Lung (tissue), 12 donors: ENCODE results near the gene PRKCD. TPM values are rescaled to one million over a fixed set of nuclear protein-coding genes. Genes with fewer than 3 reads are reported as not detected.

Experiments
- ATAC-seq: fragments of 200-7000 bp; cut with Tn5 transposase; one replicate; pipeline ENCODE4 v1.9.1; 2020; ENCODE audit warnings: moderate number of reproducible peaks; ENCODE audit not compliant: insufficient read depth, low FRiP score
- DNase-seq, 3 donors: peaks; one replicate each; pipeline ENCODE4 v3.0.0-alpha.2; 2013 to 2017
- H3K27ac ChIP-seq, 2 donors: one replicate each; pipeline ENCODE4 v1.5.1; 2013; ENCODE audit warnings: mild to moderate bottlenecking in 2 of 2, moderate library complexity in 2 of 2, control low read depth in 1 of 2, inconsistent platforms in 1 of 2, low read depth in 1 of 2, low read length in 1 of 2
- H3K27me3 ChIP-seq, 3 donors: one replicate each; pipeline ENCODE4 v1.5.1; 2013; ENCODE audit warnings: low read length in 2 of 3; ENCODE audit not compliant: control insufficient read depth in 3 of 3, insufficient read depth in 3 of 3
- H3K36me3 ChIP-seq, 4 donors: one replicate each; pipeline ENCODE4 v1.5.1; 2013; ENCODE audit warnings: low read length in 4 of 4, mild to moderate bottlenecking in 1 of 4, moderate library complexity in 1 of 4; ENCODE audit not compliant: control insufficient read depth in 4 of 4, insufficient read depth in 4 of 4
- H3K4me1 ChIP-seq, 5 donors: one replicate each; pipeline ENCODE4 v1.5.1; 2013; ENCODE audit warnings: low read length in 5 of 5, mild to moderate bottlenecking in 2 of 5, moderate library complexity in 1 of 5; ENCODE audit not compliant: control insufficient read depth in 5 of 5, insufficient read depth in 5 of 5
- H3K4me3 ChIP-seq: one replicate; pipeline ENCODE4 v1.5.1; 2013; ENCODE audit warnings: mild to moderate bottlenecking, control low read depth, moderate library complexity
- H3K9ac ChIP-seq, 2 donors: one replicate each; pipeline ENCODE4 v1.5.1; 2013; ENCODE audit warnings: low read length in 2 of 2, control low read depth in 1 of 2; ENCODE audit not compliant: insufficient read depth in 1 of 2
- H3K9me3 ChIP-seq, 4 donors: one replicate each; pipeline ENCODE4 v1.5.1; 2013; ENCODE audit warnings: low read length in 3 of 4, mild to moderate bottlenecking in 1 of 4, moderate library complexity in 1 of 4; ENCODE audit not compliant: control insufficient read depth in 4 of 4, insufficient read depth in 3 of 4
- CTCF ChIP-seq: IDR thresholded peaks from 2 replicates; pipeline ENCODE4 v1.5.1; 2012; ENCODE audit warnings: mild to moderate bottlenecking; ENCODE audit errors: control extremely low read depth, extremely low read depth
- WGBS, 2 donors: extraction: QIAGEN DNeasy Blood & Tissue Kit; methylation state at CpG; one replicate each; pipeline ENCODE4 v1.1.7; 2013; 5-methylcytosine and 5-hydroxymethylcytosine counted together
- polyA plus RNA-seq, 2 donors: library from polyadenylated mRNA; stranded (reverse); fragments of 200-250 nt; gene quantifications; one replicate each; pipeline ENCODE4 v1.2.1, GENCODE V29; 2013
- total RNA-seq, 2 donors: library from RNA; depleted of rRNA in 1 of 2; stranded (reverse); fragments of >200 nt in 1 of 2; gene quantifications; one replicate each; pipeline ENCODE4 v1.2.1, GENCODE V29; 2014 to 2021
- donor health status: control.
- donor health status: control.
- donor health status: Bipolar disorder and iron deficiency.
- donor health status: healthy.
- donor health status: DM: yes; HTN: yes; CAD: no.

PRKCD gene
- total and polyA plus RNA-seq, 4 donors, result 34.9 to 85.2 (median 65.9) TPM

DNA sequence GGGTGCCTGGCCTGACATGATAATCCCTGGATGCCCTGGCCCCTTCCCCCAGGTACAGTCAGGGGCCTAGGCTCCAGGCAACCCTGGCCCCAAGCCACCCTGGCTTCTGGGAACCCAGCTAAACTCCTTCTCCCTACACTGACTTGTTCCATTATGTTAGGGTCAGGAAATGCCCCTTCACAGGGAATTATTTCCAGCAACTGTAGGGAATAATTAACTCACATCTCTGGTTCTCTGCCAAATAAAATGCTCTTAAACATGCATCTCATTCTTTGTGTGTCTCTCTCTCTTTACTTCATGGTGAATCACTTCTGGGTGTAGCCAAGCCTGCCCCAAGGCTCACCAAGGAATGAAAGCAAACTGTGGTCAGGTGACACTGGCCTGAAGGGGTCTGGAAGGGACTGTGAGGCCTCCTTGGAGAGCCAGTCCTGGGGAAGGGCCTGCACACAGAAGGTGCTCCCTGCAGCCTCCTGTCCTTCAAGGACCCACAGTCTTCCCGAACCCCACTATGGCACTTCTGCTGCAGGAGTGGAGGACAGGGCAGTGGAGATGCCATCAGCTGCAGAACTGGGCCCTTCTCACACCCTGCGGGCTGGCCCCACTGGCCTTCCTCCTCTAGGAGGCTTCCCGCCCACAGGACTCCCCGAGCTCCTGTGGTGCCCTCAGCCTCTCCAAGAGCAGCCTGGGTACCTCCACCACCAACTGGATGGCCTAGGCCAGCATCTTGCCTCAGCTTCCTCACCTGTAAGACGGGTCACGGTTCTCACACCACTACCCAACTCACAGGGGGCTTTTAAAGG lies 77.2 kb downstream of the PRKCD start:
- H3K4me1 ChIP-seq, result peaks cover 0 to 23% (median 15%) of the 10 kb centered on the region in 5 donors
- no peak overlapping the region for H3K4me3 ChIP-seq
- H3K27me3 ChIP-seq, result no peaks in the 10 kb centered on the region
- WGBS, 2 donors, result 82 to 84% methylated on average over 6 of the region's 6 CpGs
- no peak overlapping the region for H3K9ac ChIP-seq
- DNase-seq, result peak; percentile 53 to 87 (median 77)
- ATAC-seq, result peak; percentile 36
- H3K36me3 ChIP-seq, result peaks cover 16 to 51% (median 32%) of the 10 kb centered on the region in 4 donors
- peak overlapping the region; percentile 30 to 78 for H3K27ac ChIP-seq
- no peaks in the 10 kb centered on the region for H3K9me3 ChIP-seq
- TF ChIP-seq CTCF, result no peak

- peak overlapping the region in 1 of 2 donors; percentile 78 for H3K27ac ChIP-seq
- ATAC-seq (no peak), DNase-seq (no peak)
- no peak overlapping the region for H3K4me3 ChIP-seq
- H3K9ac ChIP-seq, result no peak overlapping the region
- peaks cover 3 to 28% (median 21%) of the 10 kb centered on the region in 5 donors for H3K4me1 ChIP-seq
- H3K27me3 ChIP-seq, result no peaks in the 10 kb centered on the region
- H3K36me3 ChIP-seq, result peaks cover 13 to 49% (median 29%) of the 10 kb centered on the region in 4 donors
- H3K9me3 ChIP-seq, result no peaks in the 10 kb centered on the region
- WGBS, 2 donors, result 89 to 91% methylated on average over 4 of the region's 4 CpGs
- no peak for TF ChIP-seq CTCF
Observed at GRCh38 chr3:53238886-53239285, 77.9 kb downstream of the PRKCD start.

DNA sequence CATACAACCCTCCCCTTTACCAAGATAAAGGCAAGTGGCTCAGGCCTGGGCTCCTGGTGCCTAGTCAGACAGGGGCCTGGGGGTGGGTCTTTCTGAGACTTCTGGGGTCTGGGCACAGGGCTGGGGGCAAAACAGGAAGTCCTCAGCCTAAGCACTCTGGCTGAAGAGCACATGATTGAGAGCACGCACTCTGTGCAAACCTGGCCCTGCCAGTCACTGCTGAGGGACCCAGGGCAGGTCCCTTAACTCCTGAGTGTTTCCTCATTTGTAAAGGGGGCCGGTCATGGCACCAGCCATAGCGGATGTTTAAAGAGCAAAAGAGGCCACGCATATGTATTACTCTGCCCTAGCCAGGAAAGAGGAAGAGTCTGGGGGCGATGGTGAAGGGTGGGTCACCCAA lies 78.8 kb downstream of the PRKCD start:
- ATAC-seq, result no peak
- no peak overlapping the region for H3K4me3 ChIP-seq
- peaks cover 3 to 37% (median 25%) of the 10 kb centered on the region in 5 donors for H3K4me1 ChIP-seq
- peak in 1 of 3 donors; percentile 33 for DNase-seq
- 58 to 65% methylated on average over 5 of the region's 5 CpGs for WGBS, 2 donors
- H3K36me3 ChIP-seq, result peaks cover 9 to 39% (median 22%) of the 10 kb centered on the region in 4 donors
- H3K27ac ChIP-seq, result peak overlapping the region in 1 of 2 donors; percentile 62
- no peak for TF ChIP-seq CTCF
- H3K9me3 ChIP-seq, result no peaks in the 10 kb centered on the region
- H3K9ac ChIP-seq, result no peak overlapping the region
- no peaks in the 10 kb centered on the region for H3K27me3 ChIP-seq
